Frontal cortex (tissue), 4 donors: ENCODE measurements around the gene HECW1. TPM values are rescaled to one million over a fixed set of nuclear protein-coding genes. Genes with fewer than 3 reads are reported as not detected.
"Not testable (repeated sequence)": the region's sequence is repeated elsewhere in the genome, so short reads cannot be mapped to it uniquely, and the experiment has no call there.

ENCODE experiments used
- DNase-seq, 2 donors: peaks; one replicate each; pipeline ENCODE4 v3.0.0; 2012; ENCODE audit warnings: low spot score in 2 of 2
- FAIRE-seq: peaks from 2 replicates; lab custom pipeline; 2012; peaks lifted over from hg19 to GRCh38; lab: Jason Lieb, UNC
- total RNA-seq: library from RNA; depleted of rRNA; stranded (reverse); fragments of >200 nt; gene quantifications from one replicate; pipeline ENCODE4 v1.2.3, GENCODE V29; 2014
- donor health status: control.
- donor health status: control.
- donor health status: control.

Gene HECW1
- total RNA-seq, 1 donor from 2014 or later = 41.6 TPM

DNA sequence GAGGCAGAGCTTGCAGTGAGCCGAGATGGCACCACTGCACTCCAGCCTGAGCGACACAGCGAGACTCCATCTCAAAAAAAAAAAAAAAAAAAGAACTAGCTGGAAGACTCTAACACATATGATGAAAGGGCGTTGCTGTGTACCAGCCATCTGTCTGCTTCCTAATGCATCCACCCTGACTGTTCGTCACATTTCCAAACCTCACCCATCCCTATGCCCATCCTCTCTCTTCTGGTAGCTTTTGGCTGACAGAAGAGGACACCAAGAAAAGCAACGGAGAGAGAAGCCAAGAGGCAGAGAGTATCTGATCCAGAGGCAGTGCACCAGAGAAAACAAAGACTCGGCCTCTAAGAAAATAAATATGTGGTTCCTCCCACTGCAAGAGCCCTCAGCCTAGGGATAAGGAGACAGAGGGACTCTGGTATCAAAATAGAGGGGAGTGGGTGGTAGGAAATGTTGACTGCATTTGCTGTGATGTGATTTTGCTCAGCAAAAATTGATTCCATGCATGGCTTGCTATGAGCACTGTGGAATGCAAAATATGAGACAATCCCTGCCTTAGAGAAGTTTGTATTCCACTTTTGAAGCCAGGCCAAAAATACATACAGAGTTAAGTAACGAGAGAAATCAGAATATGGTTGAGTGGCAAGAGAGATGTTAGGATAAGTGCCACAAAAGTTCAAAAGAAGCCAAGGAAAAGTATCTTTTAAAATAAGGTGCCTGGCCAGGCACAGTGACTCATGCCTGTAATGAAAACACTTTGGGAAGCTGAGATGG, 369.6 kb downstream of the HECW1 start:
- DNase-seq = no peak
- FAIRE-seq = no peak

DNA sequence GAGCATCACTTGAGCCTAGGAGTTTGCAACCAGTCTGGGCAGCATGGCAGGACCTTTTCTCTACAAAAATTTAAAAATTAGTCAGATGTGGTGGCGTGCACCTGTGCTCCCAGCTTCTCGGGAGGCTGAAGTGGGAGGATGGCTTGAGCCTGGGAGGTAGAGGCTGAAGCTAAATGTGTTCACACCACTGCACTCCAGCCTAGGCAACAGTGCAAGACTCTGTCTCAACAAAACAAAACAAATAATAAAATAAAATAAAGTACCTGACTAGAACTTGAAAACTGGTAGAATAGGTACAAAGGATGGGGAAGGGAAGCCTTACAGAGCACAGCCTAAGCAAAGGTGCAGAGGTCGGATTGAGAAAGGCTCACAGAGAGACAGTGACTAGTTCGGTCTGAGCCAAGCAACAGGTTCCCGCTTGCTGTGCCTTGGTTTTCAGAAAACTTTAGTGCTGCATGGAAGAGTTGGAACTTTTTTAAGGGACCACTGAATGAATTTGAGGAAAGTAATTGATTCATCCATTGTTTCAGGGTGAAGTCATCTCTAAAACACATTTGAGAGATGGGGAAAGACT, 370.3 kb downstream of the HECW1 start:
- DNase-seq = no peak
- FAIRE-seq = no peak

GRCh38 chr7:43484678-43485395, 372.4 kb downstream of the HECW1 start:
- no peak for FAIRE-seq
- DNase-seq = no peak

DNA sequence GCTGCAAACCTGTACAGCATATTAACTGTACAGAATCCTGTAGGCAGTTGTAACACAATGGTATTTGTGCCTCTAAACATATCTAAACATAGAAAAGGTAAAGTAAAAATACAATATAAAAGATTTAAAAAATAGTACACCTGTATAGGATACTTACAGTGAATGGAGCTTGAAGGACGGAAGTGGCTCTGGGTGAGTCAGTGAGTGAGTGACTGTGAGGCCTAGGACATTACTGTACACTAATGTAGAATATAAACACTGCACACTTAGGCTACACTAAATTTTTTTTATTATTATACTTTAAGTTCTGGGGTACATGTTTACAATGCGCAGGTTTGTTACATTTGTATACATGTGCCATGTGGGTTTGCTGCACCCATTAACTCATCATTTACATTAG, 373.1 kb downstream of the HECW1 start:
- DNase-seq = no peak
- FAIRE-seq = no peak

DNA sequence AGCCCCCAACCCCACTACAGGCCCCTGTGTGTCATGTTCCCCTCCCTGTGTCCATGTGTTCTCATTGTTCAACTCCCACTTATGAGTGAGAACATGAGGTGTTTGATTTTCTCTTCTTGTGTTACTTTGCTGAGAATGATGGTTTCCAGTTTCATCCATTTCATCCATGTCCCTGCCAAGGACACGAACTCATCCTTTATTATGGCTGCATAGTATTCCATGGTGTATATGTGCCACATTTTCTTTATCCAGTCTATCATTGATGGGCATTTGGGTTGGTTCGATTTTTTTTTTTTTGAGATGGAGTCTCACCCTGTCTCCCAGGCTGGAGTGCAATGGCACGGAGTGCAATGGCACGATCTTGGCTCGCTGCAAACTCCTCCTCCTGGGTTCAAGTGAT, 373.6 kb downstream of the HECW1 start:
- DNase-seq, FAIRE-seq: not testable (repeated sequence)

- DNase-seq = no peak
- FAIRE-seq = no peak
Measured at GRCh38 chr7:43486634-43487033, 374.2 kb downstream of the HECW1 start.

GRCh38 chr7:43487731-43488073, 375.3 kb downstream of the HECW1 start:
- DNase-seq (no peak), FAIRE-seq (no peak)

DNA sequence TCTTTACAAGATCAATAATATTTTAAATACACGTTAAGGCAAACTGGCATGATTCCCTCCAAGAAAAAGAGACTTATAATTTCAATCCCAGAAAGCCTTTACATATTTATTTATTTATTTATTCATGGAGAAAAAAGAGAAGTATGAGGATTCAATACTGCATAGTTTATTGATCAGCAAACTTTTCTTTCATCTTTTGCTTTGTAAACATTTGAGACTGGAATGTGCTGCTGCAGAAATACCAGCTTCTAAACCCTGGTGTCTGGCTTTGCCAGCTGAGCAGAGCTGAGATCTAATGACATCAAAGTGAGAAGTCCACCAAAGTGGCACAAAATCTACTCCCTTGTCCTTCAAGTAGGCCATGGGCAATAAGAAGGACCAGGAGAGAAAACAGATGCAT, 376.8 kb downstream of the HECW1 start:
- no peak for FAIRE-seq
- no peak for DNase-seq

DNA sequence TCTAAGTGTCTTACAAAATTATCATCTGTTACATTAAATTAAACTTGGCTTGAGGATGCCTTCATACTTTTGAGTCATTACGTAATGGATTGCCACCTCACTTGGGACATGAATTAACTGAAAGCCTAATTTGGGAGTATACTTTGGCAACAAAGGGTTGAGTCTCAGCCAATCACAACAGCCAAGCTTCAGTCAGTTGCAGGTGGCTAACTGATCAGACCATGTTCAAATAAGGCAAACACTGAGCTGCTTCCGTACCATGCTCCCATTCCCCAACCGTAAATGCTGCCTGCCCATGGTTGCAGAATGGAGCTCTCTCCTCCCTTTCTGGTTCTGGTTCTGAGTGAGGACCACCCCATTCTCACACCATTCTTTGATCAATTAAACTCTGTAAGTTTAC, 377.6 kb downstream of the HECW1 start:
- no peak for DNase-seq
- FAIRE-seq = no peak

DNA sequence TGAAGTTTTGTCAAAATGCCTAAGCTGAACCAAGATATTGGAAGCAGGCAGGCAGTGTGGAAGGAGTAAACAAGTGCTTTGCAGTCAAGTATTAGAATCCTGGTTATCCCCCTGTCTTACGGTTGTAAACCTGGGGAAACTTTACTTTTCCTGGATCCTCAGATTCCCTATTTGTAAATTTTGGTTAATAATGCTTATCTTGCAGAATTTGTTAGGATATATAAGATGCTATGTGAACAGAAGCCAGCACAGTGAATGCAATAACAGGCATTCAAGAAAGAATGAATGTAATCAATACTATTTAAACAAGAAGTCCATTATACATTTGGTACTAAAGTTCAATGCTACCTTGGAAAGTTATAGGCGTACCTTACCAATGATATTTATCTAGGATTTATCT, 378.7 kb downstream of the HECW1 start:
- FAIRE-seq (no peak), DNase-seq (no peak)

- DNase-seq = no peak
Measured at GRCh38 chr7:43491984-43492383, 379.5 kb downstream of the HECW1 start.

GRCh38 chr7:43492896-43493295, 380.4 kb downstream of the HECW1 start:
- no peak for DNase-seq
- FAIRE-seq = no peak

More at GRCh38 chr7:43491984-43492383, 379.5 kb downstream of the HECW1 start:
- no peak for FAIRE-seq

DNA sequence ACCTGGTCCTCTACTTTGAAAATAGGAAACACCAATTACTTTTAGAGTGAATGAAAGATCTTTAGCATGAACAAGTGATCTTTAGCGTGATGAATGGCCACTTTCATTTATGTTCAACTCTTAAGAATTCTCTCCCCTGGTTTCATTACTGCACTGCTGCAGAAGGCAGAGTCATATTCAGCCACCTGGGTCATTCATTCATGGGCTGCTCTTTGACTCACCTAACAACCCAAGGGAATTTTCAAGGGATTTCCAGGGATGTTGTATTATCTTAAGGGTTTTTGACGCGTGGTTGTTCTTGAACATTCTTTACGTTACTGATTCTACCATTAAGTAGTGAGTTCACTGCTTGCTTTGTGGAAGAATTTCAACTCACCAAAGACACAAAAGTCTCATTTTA, 383.1 kb downstream of the HECW1 start:
- FAIRE-seq (no peak), DNase-seq (no peak)

DNA sequence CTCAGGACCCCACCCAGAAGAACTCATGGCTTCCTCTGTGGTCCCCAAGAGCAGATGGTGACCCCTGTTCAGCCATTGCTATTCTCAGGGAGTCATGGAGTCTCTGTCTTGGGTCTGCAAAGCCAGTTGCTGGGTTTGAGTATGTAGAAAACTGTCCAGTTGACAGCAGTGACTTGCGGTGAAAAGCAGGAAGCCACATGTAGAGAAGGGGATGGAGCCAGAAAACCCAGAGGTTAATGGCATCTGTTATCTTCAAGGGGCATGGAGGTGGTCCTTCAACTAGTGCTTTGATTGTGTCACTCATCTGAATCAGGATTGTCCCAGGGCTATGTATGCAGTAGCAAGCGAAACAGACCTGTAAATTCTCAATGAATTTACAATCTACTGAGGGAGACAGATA, 384.1 kb downstream of the HECW1 start:
- DNase-seq (no peak), FAIRE-seq (no peak)

- FAIRE-seq = no peak
- no peak for DNase-seq
Measured at GRCh38 chr7:43501870-43502269, 389.4 kb downstream of the HECW1 start.

GRCh38 chr7:43502941-43503340, 390.5 kb downstream of the HECW1 start:
- FAIRE-seq = no peak
- no peak for DNase-seq

GRCh38 chr7:43505412-43505811, 393.0 kb downstream of the HECW1 start:
- no peak for FAIRE-seq
- no peak for DNase-seq

DNA sequence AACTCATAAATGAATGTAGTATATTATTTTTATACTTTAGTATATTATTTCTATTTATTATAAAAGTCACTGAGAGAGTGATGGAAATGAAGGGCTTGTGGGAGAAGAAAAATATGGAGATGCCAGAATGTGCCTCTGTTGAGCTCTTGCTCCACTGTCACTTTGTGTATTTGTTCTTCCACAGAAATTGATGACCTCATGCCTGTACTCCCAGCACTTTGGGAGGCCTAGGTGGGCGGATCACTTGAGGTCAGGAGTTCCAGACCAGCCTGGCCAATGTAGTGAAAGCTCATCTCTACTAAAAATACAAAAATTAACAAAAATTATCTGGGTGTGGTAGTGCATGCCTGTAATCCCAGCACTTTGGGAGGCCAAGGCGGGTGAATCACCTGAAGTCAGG, 394.0 kb downstream of the HECW1 start:
- FAIRE-seq (no peak), DNase-seq (no peak)

GRCh38 chr7:43508461-43508860, 396.0 kb downstream of the HECW1 start:
- FAIRE-seq = no peak

GRCh38 chr7:43509906-43510305, 397.5 kb downstream of the HECW1 start:
- FAIRE-seq (no peak), DNase-seq (no peak)

More at GRCh38 chr7:43508461-43508860, 396.0 kb downstream of the HECW1 start:
- no peak for DNase-seq

GRCh38 chr7:43511029-43511428, 398.6 kb downstream of the HECW1 start:
- no peak for FAIRE-seq
- DNase-seq = no peak
